Neural crest cell (in vitro differentiated cells): ENCODE results near the gene ZNF391. TPM values are rescaled to one million over a fixed set of nuclear protein-coding genes. Genes with fewer than 3 reads are reported as not detected.
"Not testable (repeated sequence)": the region's sequence is repeated elsewhere in the genome, so short reads cannot be mapped to it uniquely, and the experiment has no call there.

Experiments used
- DNase-seq: peaks from one replicate; pipeline ENCODE4 v3.0.0; 2021; ENCODE audit warnings: low read depth, mixed read lengths, low spot score
- H3K27ac Mint-ChIP-seq: one replicate; pipeline ENCODE4 v1.8.0; 2021; ENCODE audit warnings: mild to moderate bottlenecking, mixed read lengths; ENCODE audit not compliant: unreplicated experiment
- H3K27me3 Mint-ChIP-seq: 2 replicates; pipeline ENCODE4 v1.8.0; 2021; ENCODE audit warnings: low read depth, mild to moderate bottlenecking, mixed read lengths
- H3K36me3 Mint-ChIP-seq: 2 replicates; pipeline ENCODE4 v1.8.0; 2021; ENCODE audit warnings: low read depth, mild to moderate bottlenecking, mixed read lengths
- H3K4me1 Mint-ChIP-seq: 2 replicates; pipeline ENCODE4 v1.8.0; 2021; ENCODE audit warnings: mixed read lengths
- H3K4me3 Mint-ChIP-seq: one replicate; pipeline ENCODE4 v1.8.0; 2021; ENCODE audit warnings: mild to moderate bottlenecking, mixed read lengths
- H3K9me3 Mint-ChIP-seq: 2 replicates; pipeline ENCODE4 v1.8.0; 2021; ENCODE audit warnings: mixed read lengths
- total RNA-seq: library from RNA; stranded (reverse); gene quantifications from 2 replicates; pipeline ENCODE4 v1.2.1, GENCODE V29; 2021
- TF ChIP-seq, protein P1 (sequence below): fragments of 200-600 bp; sonication (generic); conservative IDR thresholded peaks from 2 replicates; pipeline ENCODE4 v1.5.0; 2021; ENCODE audit warnings: antibody characterized with exemption, mild to moderate bottlenecking

ZNF391 gene
- total RNA-seq, 1 donor from 2014 or later = 10.1 TPM

DNA sequence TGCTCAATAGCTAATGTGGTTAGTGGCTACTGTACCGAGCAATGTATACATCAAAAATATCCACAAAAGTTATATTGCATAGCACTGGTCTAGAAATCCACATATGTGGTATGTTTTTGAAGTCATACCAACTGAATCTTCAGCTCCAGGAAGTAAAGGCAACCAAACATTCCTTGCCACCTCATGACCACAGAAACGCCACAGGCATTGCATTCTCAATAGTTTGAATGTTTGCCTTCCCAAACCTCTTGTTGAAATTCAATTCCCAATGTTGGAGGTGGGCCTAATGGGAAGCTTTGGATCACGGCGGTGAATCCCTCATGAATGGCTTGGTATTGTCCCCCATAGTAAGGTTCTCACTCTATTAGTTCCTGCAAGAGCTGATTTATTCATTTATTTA, 18.2 kb upstream of the ZNF391 start:
- Mint-ChIP-seq H3K27ac (no peak overlapping the region), H3K27me3 (peaks cover 11% of the 10 kb centered on the region), H3K4me1 (peaks cover 15% of the 10 kb centered on the region), H3K4me3 (no peak overlapping the region), H3K36me3 (peaks cover 4% of the 10 kb centered on the region), H3K9me3 (peaks cover 2% of the 10 kb centered on the region)
- DNase-seq = no peak
- TF ChIP-seq, protein P1, sequence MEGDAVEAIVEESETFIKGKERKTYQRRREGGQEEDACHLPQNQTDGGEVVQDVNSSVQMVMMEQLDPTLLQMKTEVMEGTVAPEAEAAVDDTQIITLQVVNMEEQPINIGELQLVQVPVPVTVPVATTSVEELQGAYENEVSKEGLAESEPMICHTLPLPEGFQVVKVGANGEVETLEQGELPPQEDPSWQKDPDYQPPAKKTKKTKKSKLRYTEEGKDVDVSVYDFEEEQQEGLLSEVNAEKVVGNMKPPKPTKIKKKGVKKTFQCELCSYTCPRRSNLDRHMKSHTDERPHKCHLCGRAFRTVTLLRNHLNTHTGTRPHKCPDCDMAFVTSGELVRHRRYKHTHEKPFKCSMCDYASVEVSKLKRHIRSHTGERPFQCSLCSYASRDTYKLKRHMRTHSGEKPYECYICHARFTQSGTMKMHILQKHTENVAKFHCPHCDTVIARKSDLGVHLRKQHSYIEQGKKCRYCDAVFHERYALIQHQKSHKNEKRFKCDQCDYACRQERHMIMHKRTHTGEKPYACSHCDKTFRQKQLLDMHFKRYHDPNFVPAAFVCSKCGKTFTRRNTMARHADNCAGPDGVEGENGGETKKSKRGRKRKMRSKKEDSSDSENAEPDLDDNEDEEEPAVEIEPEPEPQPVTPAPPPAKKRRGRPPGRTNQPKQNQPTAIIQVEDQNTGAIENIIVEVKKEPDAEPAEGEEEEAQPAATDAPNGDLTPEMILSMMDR = no peak

DNA sequence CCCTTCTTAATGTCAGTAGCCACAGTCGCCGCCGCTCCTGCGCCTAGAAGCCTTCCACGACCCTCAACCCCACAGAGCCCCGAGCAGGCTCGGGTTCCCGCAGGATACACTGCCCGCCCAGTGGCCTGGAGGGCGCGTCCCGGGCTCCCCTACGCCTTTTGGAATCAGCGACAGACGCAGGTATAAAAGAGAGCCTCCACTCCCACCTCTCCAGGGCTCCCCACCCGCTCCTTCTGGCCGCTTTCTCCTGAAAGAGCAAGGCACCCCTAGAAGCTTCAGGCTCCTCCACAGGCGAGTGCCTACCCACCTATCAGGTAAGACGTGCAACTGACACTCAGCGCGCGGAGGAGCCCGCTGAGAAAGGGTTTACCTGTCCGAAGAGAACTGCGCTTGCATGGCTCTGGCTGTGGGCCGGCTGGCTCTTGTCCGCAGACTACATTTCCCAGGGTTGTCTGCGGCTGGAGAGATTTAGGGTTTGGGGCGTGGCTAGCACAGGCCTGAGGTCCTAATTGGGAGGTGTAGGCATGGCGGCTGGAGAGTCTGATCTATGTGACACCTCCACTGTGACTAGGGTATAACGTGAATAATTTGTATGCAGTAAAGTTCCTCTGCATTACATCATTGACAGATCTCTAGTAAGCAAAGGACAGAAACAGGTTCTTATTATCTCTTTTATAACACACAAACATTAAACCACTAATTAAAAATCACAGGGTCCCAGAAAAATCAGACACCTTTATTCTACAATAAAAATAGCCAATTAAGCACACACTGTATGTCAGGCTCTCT, 13.5 kb upstream of the ZNF391 start:
- Mint-ChIP-seq H3K27me3 (peaks cover 11% of the 10 kb centered on the region), H3K9me3 (peaks cover 2% of the 10 kb centered on the region), H3K4me3 (peak overlapping the region; percentile 96), H3K4me1 (peaks cover 20% of the 10 kb centered on the region), H3K27ac (no peak overlapping the region), H3K36me3 (no peaks in the 10 kb centered on the region)
- TF ChIP-seq, protein P1 = no peak
- peak; percentile 36 for DNase-seq

DNA sequence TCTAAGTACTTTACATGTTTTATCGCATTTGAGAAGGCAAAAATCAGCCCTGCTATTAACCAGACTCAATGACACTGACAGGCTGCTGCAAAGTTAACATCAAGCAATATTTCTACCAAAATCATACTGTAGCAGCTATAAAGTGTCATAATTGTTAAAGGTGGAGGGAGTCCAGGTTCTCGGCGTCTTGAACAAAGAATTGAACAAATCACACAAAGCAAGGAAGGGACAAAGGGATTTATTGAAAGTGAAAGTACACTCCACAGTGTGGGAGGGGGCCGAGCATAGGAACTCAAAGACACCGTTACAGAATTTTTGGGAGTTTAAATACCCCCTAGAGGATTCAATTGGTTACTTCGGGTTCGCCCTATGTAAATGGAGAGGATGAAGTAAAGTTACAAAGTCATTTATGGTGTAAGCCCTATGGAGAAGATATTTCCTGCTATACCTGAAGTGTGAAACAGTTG, 12.9 kb upstream of the ZNF391 start:
- no peaks in the 10 kb centered on the region for H3K36me3 Mint-ChIP-seq
- H3K4me1 Mint-ChIP-seq = peaks cover 20% of the 10 kb centered on the region
- TF ChIP-seq, protein P1 = no peak
- H3K4me3 Mint-ChIP-seq = peak overlapping the region; percentile 96
- H3K9me3 Mint-ChIP-seq = peaks cover 2% of the 10 kb centered on the region
- H3K27me3 Mint-ChIP-seq = peaks cover 11% of the 10 kb centered on the region
- H3K27ac Mint-ChIP-seq = no peak overlapping the region
- DNase-seq = no peak

DNA sequence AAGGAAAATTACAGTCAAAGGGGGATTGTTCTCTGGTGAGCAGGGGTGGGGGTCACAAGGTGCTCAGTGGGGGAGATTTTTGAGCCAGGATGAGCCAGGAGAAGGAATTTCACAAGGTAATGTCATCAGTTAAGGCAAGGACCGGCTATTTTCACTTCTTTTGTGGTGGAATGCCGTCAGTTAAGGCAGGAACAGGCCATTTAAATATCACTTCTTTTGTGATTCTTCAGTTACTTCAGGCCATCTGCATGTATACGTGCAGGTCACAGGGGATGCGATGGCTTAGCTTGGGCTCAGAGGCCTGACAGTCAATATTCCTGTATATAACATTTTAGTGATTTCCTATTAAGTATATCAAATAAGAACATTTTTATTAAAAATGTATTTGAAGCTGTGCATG, 10.2 kb upstream of the ZNF391 start:
- not testable (repeated sequence) for DNase-seq, H3K27ac Mint-ChIP-seq, H3K36me3 Mint-ChIP-seq, H3K9me3 Mint-ChIP-seq
- Mint-ChIP-seq H3K27me3 (peaks cover 14% of the 10 kb centered on the region), H3K4me1 (peaks cover 20% of the 10 kb centered on the region), H3K4me3 (peak overlapping the region; percentile 38)

DNA sequence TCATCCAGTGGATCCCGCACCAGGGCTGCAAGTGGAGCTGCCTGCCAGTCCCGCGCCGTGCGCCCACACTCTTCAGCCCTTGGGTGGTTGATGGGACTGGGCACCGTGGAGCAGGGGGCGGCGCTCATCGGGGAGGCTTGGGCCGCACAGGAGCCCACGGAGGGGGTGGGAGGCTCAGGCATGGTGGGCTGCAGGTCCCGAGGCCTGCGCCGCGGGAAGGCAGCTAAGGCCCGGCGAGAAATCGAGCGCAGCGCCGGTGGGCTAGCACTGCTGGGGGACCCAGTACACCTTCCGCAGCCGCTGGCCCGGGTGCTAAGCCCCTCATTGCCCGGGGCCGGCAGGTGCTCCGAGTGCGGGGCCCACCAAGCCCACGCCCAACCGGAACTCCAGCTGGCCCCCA, 7.6 kb upstream of the ZNF391 start:
- not testable (repeated sequence) for H3K36me3 Mint-ChIP-seq, H3K4me3 Mint-ChIP-seq, H3K27ac Mint-ChIP-seq, DNase-seq, H3K4me1 Mint-ChIP-seq, H3K9me3 Mint-ChIP-seq
- peaks cover 13% of the 10 kb centered on the region for H3K27me3 Mint-ChIP-seq

DNA sequence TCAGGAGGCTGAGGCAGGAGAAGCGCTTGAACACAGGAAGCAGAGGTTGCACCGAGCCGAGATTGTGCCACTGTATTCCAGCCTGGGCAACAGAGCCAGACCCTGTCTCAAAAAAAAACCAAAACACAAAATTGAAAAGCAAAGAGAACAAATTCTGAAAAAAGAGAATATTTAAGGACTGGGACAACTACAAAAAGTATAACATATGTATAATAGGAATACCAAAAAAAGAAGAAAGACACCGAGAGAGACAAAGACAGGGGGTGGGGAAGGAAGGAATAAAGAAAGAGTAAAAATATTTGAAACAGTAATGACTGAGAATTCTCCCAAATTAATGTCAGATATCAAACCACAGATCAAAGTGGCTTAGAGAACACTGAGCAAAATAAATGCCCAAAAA, 5.5 kb upstream of the ZNF391 start:
- H3K27me3 Mint-ChIP-seq = peaks cover 24% of the 10 kb centered on the region
- no peak for DNase-seq
- TF ChIP-seq, protein P1 = no peak
- H3K36me3 Mint-ChIP-seq = peaks cover 4% of the 10 kb centered on the region
- H3K4me3 Mint-ChIP-seq = no peak overlapping the region
- H3K27ac Mint-ChIP-seq = no peak overlapping the region
- peaks cover 10% of the 10 kb centered on the region for H3K9me3 Mint-ChIP-seq
- H3K4me1 Mint-ChIP-seq = peaks cover 4% of the 10 kb centered on the region
